Upper lobe of left lung (tissue), 6 donors: ENCODE data around the gene MAML2. TPM values are rescaled to one million over a fixed set of nuclear protein-coding genes. Genes with fewer than 3 reads are reported as not detected.

Source experiments
- ATAC-seq, 2 donors: fragments of 200-7000 bp; cut with Tn5 transposase; one replicate each; pipeline ENCODE4 v1.9.1; 2022; ENCODE audit warnings: mild to moderate bottlenecking in 2 of 2, moderate library complexity in 2 of 2; ENCODE audit not compliant: low FRiP score in 2 of 2
- DNase-seq, 2 donors: peaks; one replicate each; pipeline ENCODE4 v3.0.0-alpha.2; 2019 to 2020
- H3K27ac ChIP-seq, 4 donors: fragments of 200-600 bp; sonication (generic); one replicate each; pipeline ENCODE4 v1.5.1; 2016 to 2019
- H3K27me3 ChIP-seq, 4 donors: fragments of 200-600 bp; sonication (generic); one replicate each; pipeline ENCODE4 v1.5.1; 2017 to 2019
- H3K36me3 ChIP-seq, 4 donors: fragments of 200-600 bp; sonication (generic); one replicate each; pipeline ENCODE4 v1.5.1; 2016 to 2019
- H3K4me1 ChIP-seq, 4 donors: fragments of 200-600 bp; sonication (generic); one replicate each; pipeline ENCODE4 v1.5.1; 2018 to 2019
- H3K4me3 ChIP-seq, 4 donors: fragments of 200-600 bp; sonication (generic); one replicate each; pipeline ENCODE4 v1.5.1; 2017 to 2019; ENCODE audit warnings: mild to moderate bottlenecking in 2 of 4, moderate library complexity in 1 of 4
- H3K9me3 ChIP-seq, 4 donors: fragments of 200-600 bp; sonication (generic); one replicate each; pipeline ENCODE4 v1.5.1; 2018 to 2019
- CTCF ChIP-seq, 6 experiments: fragments of 450-650 bp in 4 of 6; fragments of 200-600 bp in 2 of 6; sonication (generic) in 2 of 6; IDR thresholded peaks; one replicate each; pipeline ENCODE4 v1.5.1; 2016 to 2019; ENCODE audit warnings: antibody characterized with exemption in 6 of 6
- EP300 ChIP-seq, 4 donors: sonication (generic); formaldehyde crosslinking; IDR thresholded peaks; one replicate each; pipeline ENCODE4 v1.5.1; 2017; ENCODE audit warnings: antibody characterized with exemption in 4 of 4, control low read depth in 2 of 4
- POLR2A ChIP-seq, 4 donors: fragments of 450-650 bp; IDR thresholded peaks; one replicate each; pipeline ENCODE4 v1.5.1; 2016 to 2017; ENCODE audit warnings: antibody characterized with exemption in 4 of 4, mild to moderate bottlenecking in 2 of 4
- POLR2AphosphoS5 ChIP-seq, 2 donors: sonication (generic); formaldehyde crosslinking; IDR thresholded peaks; one replicate each; pipeline ENCODE4 v1.5.1; 2017; ENCODE audit warnings: antibody characterized with exemption in 2 of 2
- WGBS, 2 donors: methylation state at CpG; one replicate each; pipeline ENCODE4 v1.1.5; 2017 to 2018; 5-methylcytosine and 5-hydroxymethylcytosine counted together
- total RNA-seq, 6 donors: library from RNA; depleted of rRNA in 4 of 6; stranded (reverse); fragments of >200 nt in 4 of 6; gene quantifications; one replicate each; pipeline versions ENCODE4 v1.1.0 to v1.2.1, GENCODE V29; 2016 to 2021
- donor health status: DM: no; HTN: no; CAD: no; lungs with moderate emphysema.
- donor health status: DM: no; HTN: yes; CAD: no; lungs with severe emphysema.

MAML2 gene
- total RNA-seq, 6 donors from 2014 or later = 19.5 to 36.6 (median 26.3) TPM

- no peak overlapping the region for H3K4me3 ChIP-seq
- 68 to 83% methylated on average over 1 of the region's 1 CpG for WGBS, 2 donors
- DNase-seq = no peak
- no peaks in the 10 kb centered on the region for H3K27me3 ChIP-seq
- peaks cover 4 to 10% (median 6%) of the 10 kb centered on the region in 4 donors for H3K4me1 ChIP-seq
- no peaks in the 10 kb centered on the region for H3K9me3 ChIP-seq
- ATAC-seq = no peak
- no peak overlapping the region for H3K27ac ChIP-seq
- peaks cover 0 to 38% (median 2%) of the 10 kb centered on the region in 4 donors for H3K36me3 ChIP-seq
- TF ChIP-seq POLR2AphosphoS5 (IDR thresholded peaks at IDR 0.05) (no peak), CTCF (IDR thresholded peaks at IDR 0.05) (no peak), POLR2A (IDR thresholded peaks at IDR 0.05) (no peak), EP300 (IDR thresholded peaks at IDR 0.05) (no peak)
These were observed 357.7 kb downstream of the MAML2 start for GRCh38 chr11:95985174-95985808.

GRCh38 chr11:95984072-95984471 lies 358.9 kb downstream of the MAML2 start:
- no peak overlapping the region for H3K4me3 ChIP-seq
- H3K36me3 ChIP-seq = peaks cover 0 to 46% (median 9%) of the 10 kb centered on the region in 4 donors
- TF ChIP-seq POLR2A (IDR thresholded peaks at IDR 0.05) (no peak), EP300 (IDR thresholded peaks at IDR 0.05) (no peak), CTCF (IDR thresholded peaks at IDR 0.05) (no peak), POLR2AphosphoS5 (IDR thresholded peaks at IDR 0.05) (no peak)
- 83 to 93% methylated on average over 2 of the region's 2 CpGs for WGBS, 2 donors
- H3K4me1 ChIP-seq = peaks cover 0 to 4% (median 0%) of the 10 kb centered on the region in 4 donors
- no peak overlapping the region for H3K27ac ChIP-seq
- H3K27me3 ChIP-seq = no peaks in the 10 kb centered on the region
- H3K9me3 ChIP-seq = no peaks in the 10 kb centered on the region
- ATAC-seq (no peak), DNase-seq (no peak)

GRCh38 chr11:95977534-95978174 lies 365.3 kb downstream of the MAML2 start:
- DNase-seq = no peak
- WGBS, 2 donors = 86 to 88% methylated on average over 6 of the region's 6 CpGs
- H3K27me3 ChIP-seq = no peaks in the 10 kb centered on the region
- H3K9me3 ChIP-seq = no peaks in the 10 kb centered on the region
- no peaks in the 10 kb centered on the region for H3K4me1 ChIP-seq
- no peak overlapping the region for H3K4me3 ChIP-seq
- no peak for ATAC-seq
- H3K27ac ChIP-seq = no peak overlapping the region
- peaks cover 0 to 39% (median 9%) of the 10 kb centered on the region in 4 donors for H3K36me3 ChIP-seq
- no peak for TF ChIP-seq CTCF (IDR thresholded peaks at IDR 0.05)
- TF ChIP-seq POLR2A (IDR thresholded peaks at IDR 0.05) = no peak
- no peak for TF ChIP-seq EP300 (IDR thresholded peaks at IDR 0.05)
- TF ChIP-seq POLR2AphosphoS5 (IDR thresholded peaks at IDR 0.05) = no peak

- no peak for DNase-seq
- 85 to 91% methylated on average over 2 of the region's 2 CpGs for WGBS, 2 donors
- Histone ChIP-seq H3K36me3 (peaks cover 0 to 28% (median 9%) of the 10 kb centered on the region in 4 donors), H3K9me3 (no peaks in the 10 kb centered on the region), H3K4me3 (no peak overlapping the region), H3K27ac (no peak overlapping the region), H3K4me1 (no peaks in the 10 kb centered on the region), H3K27me3 (no peaks in the 10 kb centered on the region)
- ATAC-seq = no peak
- TF ChIP-seq POLR2AphosphoS5 (IDR thresholded peaks at IDR 0.05) = no peak
- no peak for TF ChIP-seq POLR2A (IDR thresholded peaks at IDR 0.05)
- no peak for TF ChIP-seq CTCF (IDR thresholded peaks at IDR 0.05)
- no peak for TF ChIP-seq EP300 (IDR thresholded peaks at IDR 0.05)
These were observed 366.4 kb downstream of the MAML2 start for GRCh38 chr11:95976550-95976949.
